OCI-LY7 (cell line): Measurements from ENCODE around the gene ZSWIM8. TPM values are rescaled to one million over a fixed set of nuclear protein-coding genes. Genes with fewer than 3 reads are reported as not detected.

ENCODE experiments used
- BruUV-seq: library from RNA; stranded (reverse); fragments of 400-500 nt; replicated peaks from 2 replicates; lab custom pipeline; 2021; lab: Mats Ljungman, UMichigan
- CTCF ChIA-PET: fragments of 300-600 bp; sonication (Branson Sonifier 250); formaldehyde crosslinking; loops from one replicate; lab custom pipeline; 2022; ENCODE audit warnings: antibody characterized with exemption; ENCODE audit not compliant: unreplicated experiment; lab: Charles Lee
- POLR2A ChIA-PET: fragments of 300-600 bp; sonication (Branson Sonifier 250); formaldehyde crosslinking; loops from one replicate; lab custom pipeline; 2022; ENCODE audit warnings: antibody characterized with exemption; lab: Charles Lee
- DNase-seq: peaks from one replicate; pipeline ENCODE4 v3.0.0-alpha.2; 2015; ENCODE audit warnings: low spot score
- H2AFZ ChIP-seq: fragments of 200-600 bp; sonication (generic), shearing (Covaris generic); 2 replicates; pipeline ENCODE4 v1.6.1; 2014; ENCODE audit warnings: mild to moderate bottlenecking, antibody characterized with exemption, low read length, moderate library complexity
- H3K27ac ChIP-seq: fragments of 200-600 bp; sonication (generic); 2 replicates; pipeline ENCODE4 v1.5.1; 2014; ENCODE audit warnings: mixed run types, low read depth, mild to moderate bottlenecking, moderate library complexity, low read length, inconsistent platforms; ENCODE audit not compliant: poor library complexity, severe bottlenecking
- H3K36me3 ChIP-seq: fragments of 200-600 bp; sonication (generic); 2 replicates; pipeline ENCODE4 v1.6.1; 2014; ENCODE audit warnings: mild to moderate bottlenecking, antibody characterized with exemption, low read length, moderate library complexity, mixed read lengths; ENCODE audit not compliant: insufficient read depth
- H3K4me1 ChIP-seq: fragments of 200-600 bp; sonication (generic); 2 replicates; pipeline ENCODE4 v1.5.1; 2014; ENCODE audit warnings: mild to moderate bottlenecking, low read length; ENCODE audit not compliant: insufficient read depth, poor library complexity, severe bottlenecking
- H3K4me2 ChIP-seq: fragments of 200-600 bp; sonication (generic); 2 replicates; pipeline ENCODE4 v1.6.1; 2014; ENCODE audit warnings: mild to moderate bottlenecking, low read length
- H3K4me3 ChIP-seq: fragments of 200-600 bp; sonication (generic); 2 replicates; pipeline ENCODE4 v1.5.1; 2014; ENCODE audit warnings: mild to moderate bottlenecking, low read depth, low read length; ENCODE audit not compliant: poor library complexity, severe bottlenecking
- H3K79me2 ChIP-seq: fragments of 200-600 bp; sonication (generic); 2 replicates; pipeline ENCODE4 v1.6.1; 2016; ENCODE audit warnings: low read depth, mild to moderate bottlenecking, low read length, moderate library complexity, mixed read lengths; ENCODE audit not compliant: insufficient read depth
- H3K9me2 ChIP-seq: fragments of 200-600 bp; sonication (generic); 2 replicates; pipeline ENCODE4 v1.6.1; 2016; ENCODE audit warnings: mild to moderate bottlenecking, low read length, mixed read lengths; ENCODE audit not compliant: insufficient read depth
- H3K9me3 ChIP-seq: fragments of 200-600 bp; sonication (generic); 2 replicates; pipeline ENCODE4 v1.6.1; 2014; ENCODE audit warnings: mild to moderate bottlenecking, mixed run types, low read length, mixed read lengths
- H4K20me1 ChIP-seq: fragments of 200-600 bp; sonication (generic); 2 replicates; pipeline ENCODE4 v1.6.1; 2014; ENCODE audit warnings: mild to moderate bottlenecking, antibody characterized with exemption, low read length, moderate library complexity, mixed read lengths; ENCODE audit not compliant: insufficient read depth
- CTCF ChIP-seq: fragments of 200-600 bp; sonication (generic); conservative IDR thresholded peaks from 2 replicates; pipeline ENCODE4 v1.5.1; 2014; ENCODE audit warnings: mild to moderate bottlenecking, antibody characterized with exemption, low read length, moderate library complexity, mixed read lengths
- EZH2phosphoT487 ChIP-seq: fragments of 200-600 bp; sonication (generic); IDR thresholded peaks from 2 replicates; pipeline ENCODE4 v1.6.1; 2018; ENCODE audit warnings: low read depth, borderline replicate concordance, mild to moderate bottlenecking, mixed run types, antibody characterized with exemption, low read length, moderate library complexity, mixed read lengths
- intact Hi-C: fragments of 100-400 bp; cut with micrococcal nuclease; formaldehyde crosslinking; loops from one replicate; pipeline ENCODE4 v1.10.0; 2022; ENCODE audit not compliant: unreplicated experiment
- total RNA-seq, 2 experiments: library from RNA; depleted of rRNA in 1 of 2; stranded (reverse); fragments of >200 nt in 1 of 2; shearing (Covaris generic) in 1 of 2; gene quantifications; 2 replicates each; pipeline ENCODE4 v1.2.3, GENCODE V29; 2014 to 2022

ZSWIM8 gene
- total RNA-seq, 2 experiments from 2014 or later = 22.0 to 52.6 TPM

- H3K27ac ChIP-seq = no peak overlapping the region
- no peak overlapping the region for H3K4me3 ChIP-seq
- no peak overlapping the region for H3K4me2 ChIP-seq
- intact Hi-C loops = no loop called here
- ChIA-PET POLR2A (interaction anchor here (0.6 to 1.1 kb wide), 2 partner anchors 24 to 54 kb away, joined by 3 to 4 read pairs; no protein-coding TSS in a partner anchor), CTCF (no interaction called here)
- TF ChIP-seq EZH2phosphoT487 (no peak), CTCF (no peak)
- H3K36me3 ChIP-seq = peaks cover 15% of the 10 kb centered on the region
- no peaks in the 10 kb centered on the region for H3K79me2 ChIP-seq
- H2AFZ ChIP-seq = no peak overlapping the region
- H3K4me1 ChIP-seq = no peaks in the 10 kb centered on the region
- no peaks in the 10 kb centered on the region for H3K9me3 ChIP-seq
- H3K9me2 ChIP-seq = no peaks in the 10 kb centered on the region
- BruUV-seq = no TSS peak
- no peaks in the 10 kb centered on the region for H4K20me1 ChIP-seq
- DNase-seq = no peak
Observed at GRCh38 chr10:73819081-73819480, 33.7 kb downstream of the ZSWIM8 start.

GRCh38 chr10:73819513-73820093 is 34.2 kb downstream of the ZSWIM8 start:
- Histone ChIP-seq H3K36me3 (peaks cover 17% of the 10 kb centered on the region), H3K9me2 (no peaks in the 10 kb centered on the region), H3K9me3 (no peaks in the 10 kb centered on the region), H3K4me3 (no peak overlapping the region), H3K27ac (no peak overlapping the region), H2AFZ (no peak overlapping the region), H3K4me2 (no peak overlapping the region), H3K79me2 (no peaks in the 10 kb centered on the region), H3K4me1 (no peaks in the 10 kb centered on the region), H4K20me1 (no peaks in the 10 kb centered on the region)
- TF ChIP-seq EZH2phosphoT487 (no peak), CTCF (no peak)
- intact Hi-C loops = no loop called here
- no peak for DNase-seq
- POLR2A ChIA-PET = interaction anchor here (0.7 to 1.1 kb wide), 2 partner anchors 23 to 261 kb away, joined by 3 read pairs; no protein-coding TSS in a partner anchor
- BruUV-seq = no TSS peak
- CTCF ChIA-PET = no interaction called here

DNA sequence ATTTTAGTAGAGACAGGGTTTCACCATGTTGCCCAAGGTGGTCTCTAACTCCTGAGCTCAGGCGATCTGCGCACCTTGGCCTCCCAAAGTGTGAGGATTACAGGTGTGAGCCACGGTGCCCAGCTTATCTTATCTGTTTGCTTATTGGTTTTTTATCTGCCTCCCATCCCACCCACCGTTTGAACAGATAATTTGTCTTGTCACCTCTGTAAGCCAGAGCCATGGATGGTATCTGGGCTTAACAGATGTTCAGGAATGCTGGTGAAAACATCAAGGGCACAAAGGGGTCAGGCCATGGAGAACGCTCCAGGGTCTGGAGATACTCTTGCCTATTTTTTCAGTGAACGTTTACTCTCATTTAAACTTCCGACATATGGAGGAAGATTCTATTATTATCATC is 38.0 kb downstream of the ZSWIM8 start:
- CTCF ChIA-PET = no interaction called here
- intact Hi-C loops = no loop called here

More for the DNA sequence above, 38.0 kb downstream of the ZSWIM8 start:
- POLR2A ChIA-PET = interaction anchor here (0.9 kb wide), 1 partner anchor 25 kb away, joined by 3 read pairs; no protein-coding TSS in a partner anchor
- H3K79me2 ChIP-seq = no peaks in the 10 kb centered on the region
- no peak overlapping the region for H3K4me2 ChIP-seq
- TF ChIP-seq EZH2phosphoT487 (no peak), CTCF (no peak)
- DNase-seq = no peak
- H3K4me3 ChIP-seq = no peak overlapping the region
- H3K27ac ChIP-seq = no peak overlapping the region
- no peaks in the 10 kb centered on the region for H3K9me2 ChIP-seq
- no peaks in the 10 kb centered on the region for H3K4me1 ChIP-seq
- H2AFZ ChIP-seq = no peak overlapping the region
- no peaks in the 10 kb centered on the region for H3K9me3 ChIP-seq
- no TSS peak for BruUV-seq
- peaks cover 17% of the 10 kb centered on the region for H3K36me3 ChIP-seq
- H4K20me1 ChIP-seq = no peaks in the 10 kb centered on the region
